Vagina (tissue), 2 donors: Measurements from ENCODE around the gene ERCC6L.

ENCODE experiments used
- CTCF ChIP-seq, 3 experiments: fragments of 450-650 bp in 2 of 3; fragments of 200-600 bp in 1 of 3; sonication (generic) in 1 of 3; IDR thresholded peaks; one replicate each; pipeline ENCODE4 v1.5.1; 2017 to 2019; ENCODE audit warnings: antibody characterized with exemption in 3 of 3, mild to moderate bottlenecking in 2 of 3, moderate library complexity in 2 of 3
- POLR2A ChIP-seq, 2 donors: fragments of 450-650 bp; IDR thresholded peaks; one replicate each; pipeline ENCODE4 v1.6.1; 2017; ENCODE audit warnings: antibody characterized with exemption in 2 of 2, mild to moderate bottlenecking in 2 of 2, moderate library complexity in 2 of 2

- TF ChIP-seq CTCF (IDR thresholded peaks at IDR 0.05) (no peak), POLR2A (IDR thresholded peaks at IDR 0.05) (no peak)
Observed at GRCh38 chrX:72169008-72169728, 69.7 kb downstream of the ERCC6L start.
